GM20000 (cell line): ENCODE data around the gene JUN.
A peak's percentile ranks its signal among the peaks of the same experiment; 100 is the strongest.

Experiments
- DNase-seq: peaks from one replicate; pipeline ENCODE4 v3.0.0; 2012; ENCODE audit warnings: low spot score
- TF ChIP-seq, protein P1 (sequence below): IDR thresholded peaks from 2 replicates; pipeline ENCODE4 v1.5.1; 2012; ENCODE audit warnings: mild to moderate bottlenecking, control low read depth; ENCODE audit errors: extremely low read depth, missing control alignments

The JUN gene

DNA sequence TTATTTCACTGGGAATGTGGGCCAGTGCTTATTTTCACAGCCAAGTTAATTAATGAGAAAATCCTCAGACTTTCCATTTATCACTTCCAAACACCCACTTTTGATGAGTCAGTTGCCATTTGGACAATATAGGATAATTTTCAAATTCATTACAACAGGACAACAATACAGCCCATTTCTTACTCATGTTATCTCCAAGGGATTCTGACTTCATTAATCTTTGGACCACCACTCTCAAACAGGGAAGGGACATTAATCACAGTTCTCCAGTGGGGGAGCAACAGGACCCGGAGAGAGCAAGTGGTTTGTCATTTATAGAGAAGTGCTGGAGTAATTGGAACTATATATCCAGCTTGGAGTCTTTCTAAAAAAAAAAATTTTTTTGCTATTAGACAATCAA is 38.7 kb downstream of the JUN start:
- DNase-seq = no peak

DNA sequence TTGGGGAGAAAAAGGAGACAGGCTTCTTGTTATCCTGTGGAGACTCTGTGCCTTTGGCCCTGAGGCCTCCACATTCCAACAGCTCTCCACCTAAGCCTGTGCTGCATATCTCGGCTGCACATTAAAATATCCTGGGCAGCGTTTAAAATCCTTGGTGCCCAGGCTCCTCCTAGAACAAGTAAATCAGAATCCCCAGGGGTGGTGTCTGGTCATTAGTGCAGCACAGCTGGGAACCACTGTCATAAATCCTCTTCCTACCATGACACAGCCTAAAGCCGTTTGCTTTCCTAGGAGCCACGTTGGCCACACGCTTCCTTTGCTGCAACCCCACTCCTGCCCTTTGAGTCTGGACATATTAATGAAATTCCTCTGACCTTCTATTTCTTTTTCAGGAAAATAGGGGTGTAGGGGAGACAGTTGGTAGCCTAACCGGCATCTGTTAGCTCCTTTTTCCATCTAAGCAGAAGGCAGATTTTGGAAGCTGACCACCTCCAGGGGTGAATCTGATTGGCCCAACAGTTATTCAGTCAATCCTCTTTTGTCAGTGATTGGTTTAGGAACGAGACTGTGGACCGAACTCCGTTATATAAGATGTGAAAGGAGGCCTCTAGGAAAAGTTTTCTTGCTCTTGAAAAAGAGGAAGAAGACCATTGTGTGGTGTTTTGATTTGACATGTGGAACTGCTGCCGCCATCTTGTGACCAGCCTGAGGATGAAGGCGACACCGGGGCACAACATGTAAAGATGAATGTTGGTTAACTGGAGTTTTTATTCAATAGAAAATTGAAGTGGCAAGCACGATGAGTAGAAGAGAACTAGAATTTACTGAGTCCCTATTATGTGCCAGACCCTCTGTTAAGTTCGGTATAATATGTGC is 41.9 kb downstream of the JUN start:
- DNase-seq = no peak

More for the DNA sequence above, 38.7 kb downstream of the JUN start:
- TF ChIP-seq, protein P1, sequence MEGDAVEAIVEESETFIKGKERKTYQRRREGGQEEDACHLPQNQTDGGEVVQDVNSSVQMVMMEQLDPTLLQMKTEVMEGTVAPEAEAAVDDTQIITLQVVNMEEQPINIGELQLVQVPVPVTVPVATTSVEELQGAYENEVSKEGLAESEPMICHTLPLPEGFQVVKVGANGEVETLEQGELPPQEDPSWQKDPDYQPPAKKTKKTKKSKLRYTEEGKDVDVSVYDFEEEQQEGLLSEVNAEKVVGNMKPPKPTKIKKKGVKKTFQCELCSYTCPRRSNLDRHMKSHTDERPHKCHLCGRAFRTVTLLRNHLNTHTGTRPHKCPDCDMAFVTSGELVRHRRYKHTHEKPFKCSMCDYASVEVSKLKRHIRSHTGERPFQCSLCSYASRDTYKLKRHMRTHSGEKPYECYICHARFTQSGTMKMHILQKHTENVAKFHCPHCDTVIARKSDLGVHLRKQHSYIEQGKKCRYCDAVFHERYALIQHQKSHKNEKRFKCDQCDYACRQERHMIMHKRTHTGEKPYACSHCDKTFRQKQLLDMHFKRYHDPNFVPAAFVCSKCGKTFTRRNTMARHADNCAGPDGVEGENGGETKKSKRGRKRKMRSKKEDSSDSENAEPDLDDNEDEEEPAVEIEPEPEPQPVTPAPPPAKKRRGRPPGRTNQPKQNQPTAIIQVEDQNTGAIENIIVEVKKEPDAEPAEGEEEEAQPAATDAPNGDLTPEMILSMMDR = no peak

DNA sequence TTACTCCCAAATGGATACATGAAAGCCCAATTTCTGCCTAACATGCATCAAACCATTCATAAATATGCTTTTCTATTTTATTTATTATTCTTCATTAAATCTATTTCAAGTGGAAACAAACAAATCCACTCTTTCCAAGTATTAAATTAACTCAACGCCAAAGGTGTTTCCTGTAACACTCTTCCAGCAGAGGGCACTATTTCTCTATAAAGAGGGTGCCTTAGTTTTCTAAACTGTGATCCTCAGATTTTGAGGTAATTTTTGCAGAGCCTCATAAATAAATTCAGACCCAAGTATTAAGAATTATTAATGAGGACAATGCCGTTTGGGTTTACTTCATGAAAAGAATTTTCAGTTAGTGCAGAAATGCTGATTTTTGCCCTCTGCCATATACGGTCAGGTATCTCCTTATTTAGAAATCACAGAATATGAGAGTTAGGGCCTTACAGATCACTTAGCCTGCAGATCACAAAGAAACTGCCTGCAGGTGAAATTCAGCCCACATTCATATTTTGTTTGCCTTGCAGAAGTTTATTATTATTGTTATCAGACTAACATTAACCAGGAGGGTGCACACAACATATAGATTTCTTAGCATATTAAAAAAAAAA is 43.9 kb downstream of the JUN start:
- DNase-seq = peak; percentile 61
- TF ChIP-seq, protein P1 = peak; percentile 56

More for the DNA sequence above, 41.9 kb downstream of the JUN start:
- TF ChIP-seq, protein P1 = no peak

DNA sequence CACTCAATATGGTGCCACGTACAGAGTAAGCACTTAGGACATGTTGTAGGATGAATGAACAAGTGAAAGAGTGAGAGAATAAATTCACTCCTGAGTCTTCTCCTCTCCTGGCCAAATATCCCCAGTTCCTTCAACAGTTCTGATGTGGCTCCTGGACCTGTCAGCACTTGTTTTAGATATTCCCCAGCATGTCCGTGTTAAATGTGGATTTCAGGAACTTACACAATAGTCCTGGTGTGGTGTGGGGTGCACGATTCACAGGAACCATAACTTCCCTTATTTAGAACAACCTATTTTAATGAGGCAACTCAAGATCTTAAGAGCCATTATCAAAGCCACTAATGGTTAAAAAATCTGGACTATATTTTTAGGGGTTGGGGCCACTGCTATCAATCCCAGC is 45.0 kb downstream of the JUN start:
- DNase-seq = no peak
- TF ChIP-seq, protein P1 = no peak

DNA sequence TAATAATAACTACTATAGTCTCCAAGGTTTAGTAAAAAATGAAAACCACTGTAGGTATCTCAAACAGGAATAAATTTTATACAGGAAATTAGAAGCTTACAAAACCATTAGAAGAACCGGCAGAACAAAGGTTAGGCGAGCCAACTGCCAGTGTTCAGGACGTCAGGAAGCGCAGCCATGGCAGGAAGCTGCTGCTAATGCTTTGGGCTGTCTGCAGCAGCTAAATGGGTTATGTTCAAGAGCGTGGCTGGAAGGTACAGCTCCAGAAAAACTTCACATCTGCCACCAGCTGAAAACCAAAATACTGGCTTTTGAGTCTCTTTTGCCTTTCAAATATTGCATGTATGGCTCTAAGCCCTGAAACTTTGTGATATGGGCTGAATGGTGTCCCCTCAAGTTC is 48.3 kb downstream of the JUN start:
- TF ChIP-seq, protein P1 = no peak
- DNase-seq = no peak

DNA sequence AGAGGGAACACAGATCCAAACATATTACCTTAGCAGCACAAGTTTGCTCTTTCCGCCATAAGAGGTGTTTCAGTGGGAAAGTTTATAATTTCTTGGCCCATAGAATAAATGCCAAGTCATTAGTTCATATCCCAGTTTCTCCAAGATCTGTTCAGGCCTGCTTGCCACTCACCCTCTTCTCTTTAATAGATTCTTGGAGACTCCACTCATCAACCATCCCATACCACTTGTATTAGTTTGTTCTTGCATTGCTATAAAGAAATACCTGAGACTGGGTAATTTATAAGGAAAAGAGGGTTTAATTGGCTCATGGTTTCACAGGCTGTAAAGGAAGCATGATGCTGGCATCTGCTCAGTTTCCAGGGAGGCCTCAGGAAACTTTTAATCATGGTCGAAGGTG is 49.2 kb downstream of the JUN start:
- TF ChIP-seq, protein P1 = no peak

DNA sequence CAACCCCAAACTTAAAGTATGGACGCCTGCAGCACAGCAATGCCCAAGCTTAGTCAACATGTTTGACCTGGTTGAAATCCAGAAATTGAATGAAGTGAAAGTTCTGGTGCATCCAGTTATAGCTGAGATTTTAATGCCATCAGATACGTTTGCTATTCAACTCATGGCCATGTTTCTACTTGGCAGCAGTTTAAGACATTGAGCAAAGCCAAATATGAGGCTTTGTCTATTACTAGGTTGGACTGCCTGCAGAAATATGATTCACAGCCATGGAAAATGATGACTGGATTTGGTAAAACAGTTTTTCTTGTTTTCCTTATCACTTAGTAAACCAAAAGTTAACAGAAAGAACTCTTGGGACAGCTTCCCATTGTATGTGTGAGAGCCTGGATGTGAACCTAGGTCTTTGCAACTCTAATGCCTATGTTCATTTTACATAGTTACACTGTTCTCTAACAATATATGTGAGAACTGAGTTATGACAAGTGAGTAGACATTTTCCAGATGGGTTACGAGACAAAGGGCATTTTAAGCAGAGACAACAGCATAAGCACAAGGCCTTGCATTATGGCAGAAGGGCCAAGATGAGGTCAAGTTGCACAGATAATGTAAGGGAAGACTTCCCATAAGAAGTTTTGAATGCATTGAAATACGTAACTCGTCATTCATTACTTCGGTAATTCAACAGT is 51.6 kb downstream of the JUN start:
- TF ChIP-seq, protein P1 = no peak
- DNase-seq = no peak

More for the DNA sequence above, 49.2 kb downstream of the JUN start:
- no peak for DNase-seq
